Measurements from ENCODE around the gene KCTD15. TPM values are rescaled to one million over a fixed set of nuclear protein-coding genes. Genes with fewer than 3 reads are reported as not detected.

The KCTD15 gene
- total and polyA plus RNA-seq, 2 of the 4 experiments (the other 2 are of a cell fraction), result 16.3 to 19.6 TPM

Other genes starting within 250 kb of the KCTD15 start
- not detected in 2 replicates for gene CHST8, start 174.9 kb upstream of the KCTD15 start, total RNA-seq (2012; rRNA removed)
- not detected in 2 replicates for gene CHST8, start 174.9 kb upstream of the KCTD15 start, polyA plus RNA-seq (2012; rRNA removed)

All from IMR-90 (cell line).